NB4 (cell line): ENCODE measurements around the gene ATRAID.

Source experiments
- CTCF ChIP-seq: IDR thresholded peaks from one replicate; pipeline ENCODE4 v1.5.1; 2012; ENCODE audit warnings: low read depth, low read length
- MYC ChIP-seq: IDR thresholded peaks from 2 replicates; pipeline ENCODE4 v1.6.1; 2011; ENCODE audit warnings: low read depth, low read length
- POLR2A ChIP-seq: IDR thresholded peaks from 2 replicates; pipeline ENCODE4 v1.6.1; 2011; ENCODE audit warnings: mild to moderate bottlenecking; ENCODE audit not compliant: insufficient read length; ENCODE audit errors: extremely low read depth
- TF ChIP-seq, protein P1 (sequence below): IDR thresholded peaks from 2 replicates; pipeline ENCODE4 v1.6.1; 2011; ENCODE audit warnings: low read depth, low read length

DNA sequence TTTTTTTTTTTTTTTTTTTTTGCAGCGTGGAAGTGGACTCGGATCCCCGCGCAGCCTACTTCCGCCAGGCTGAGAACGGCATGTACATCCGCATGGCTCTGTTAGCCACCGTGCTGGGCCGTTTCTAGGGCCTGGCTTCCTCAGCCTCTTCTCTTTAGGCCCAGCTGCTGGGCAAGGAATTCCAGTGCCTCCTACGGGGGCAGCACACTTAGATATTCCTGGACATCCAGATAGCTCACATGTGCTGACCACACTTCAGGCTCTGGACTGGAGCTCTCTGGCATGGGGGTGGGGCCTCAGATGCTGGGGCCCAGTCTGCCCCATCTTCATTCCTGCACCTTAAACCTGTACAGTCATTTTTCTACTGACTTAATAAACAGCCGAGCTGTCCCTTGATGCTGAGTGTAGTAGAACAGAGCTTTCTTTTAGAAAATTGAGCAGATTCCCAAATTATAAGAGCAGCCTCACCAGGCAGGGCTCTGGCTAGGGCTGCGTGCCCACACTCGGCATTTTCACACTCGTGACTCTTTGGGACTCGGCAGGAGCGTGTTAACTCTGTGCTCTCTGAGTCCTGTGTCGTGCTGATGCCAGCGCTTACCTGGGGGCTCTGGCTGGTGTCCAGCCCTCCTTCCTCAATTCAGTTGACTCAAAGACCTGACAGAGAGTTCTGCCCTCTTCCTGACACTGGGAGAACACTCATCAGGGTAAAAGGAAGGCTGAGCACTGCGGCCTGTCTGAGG is 31.7 kb downstream of the ATRAID start:
- TF ChIP-seq CTCF: no peak
- TF ChIP-seq, protein P1, sequence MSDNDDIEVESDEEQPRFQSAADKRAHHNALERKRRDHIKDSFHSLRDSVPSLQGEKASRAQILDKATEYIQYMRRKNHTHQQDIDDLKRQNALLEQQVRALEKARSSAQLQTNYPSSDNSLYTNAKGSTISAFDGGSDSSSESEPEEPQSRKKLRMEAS: no peak
- TF ChIP-seq MYC: no peak
- no peak for TF ChIP-seq POLR2A
